ENCODE results near the gene SBSN.
A peak's percentile ranks its signal among the peaks of the same experiment; 100 is the strongest.
"Not testable (repeated sequence)": the region's sequence is repeated elsewhere in the genome, so short reads cannot be mapped to it uniquely, and the experiment has no call there.

The SBSN gene

GRCh38 chr19:35501684-35502083, 26.4 kb downstream of the SBSN start:
- DNase-seq = no peak

DNA sequence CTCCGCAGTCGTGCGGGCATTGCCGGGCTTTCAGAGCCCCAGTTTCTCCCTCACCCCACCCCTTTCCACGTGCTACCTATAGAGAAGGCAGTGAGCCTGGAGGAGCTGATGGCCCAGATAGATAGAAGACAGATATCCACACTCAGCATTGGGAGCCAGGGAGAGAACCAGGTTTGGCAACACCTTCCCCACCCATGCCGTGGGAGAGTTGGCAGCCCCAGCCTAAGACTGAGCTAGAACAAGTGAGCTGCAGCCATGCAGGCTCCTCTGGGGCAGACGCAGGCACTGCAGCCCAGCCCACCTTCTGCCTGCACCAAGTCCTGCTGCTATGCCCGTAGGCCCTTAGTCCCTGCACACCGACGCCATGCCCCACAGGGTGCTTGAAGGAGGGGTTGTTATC, 27.5 kb downstream of the SBSN start:
- DNase-seq = no peak

DNA sequence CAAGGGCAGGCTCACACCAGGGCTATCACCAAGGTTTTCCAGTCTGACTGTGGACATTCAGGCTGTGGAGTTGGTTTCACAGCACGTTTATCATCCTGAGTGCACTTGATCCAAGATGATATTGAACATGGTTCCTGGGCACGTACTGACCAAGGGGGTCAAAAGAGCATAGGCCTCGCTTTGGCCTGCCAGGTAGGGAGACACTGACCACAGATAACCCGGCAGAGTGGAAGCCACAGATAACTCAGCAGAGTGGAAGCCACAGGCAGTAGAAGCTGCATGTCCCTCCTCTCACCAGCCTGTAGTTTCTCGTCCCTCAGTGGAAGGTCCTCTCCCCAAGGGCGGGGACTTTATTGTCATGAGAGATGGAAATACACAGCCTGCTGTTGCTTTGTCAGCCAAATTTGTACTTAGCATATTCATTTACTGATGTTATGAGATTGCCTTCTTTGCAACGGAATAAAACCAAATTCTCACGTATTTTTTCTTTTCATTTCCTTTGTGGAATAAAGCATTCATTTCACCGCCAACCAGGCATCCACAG, 29.1 kb downstream of the SBSN start:
- no peak for DNase-seq

DNA sequence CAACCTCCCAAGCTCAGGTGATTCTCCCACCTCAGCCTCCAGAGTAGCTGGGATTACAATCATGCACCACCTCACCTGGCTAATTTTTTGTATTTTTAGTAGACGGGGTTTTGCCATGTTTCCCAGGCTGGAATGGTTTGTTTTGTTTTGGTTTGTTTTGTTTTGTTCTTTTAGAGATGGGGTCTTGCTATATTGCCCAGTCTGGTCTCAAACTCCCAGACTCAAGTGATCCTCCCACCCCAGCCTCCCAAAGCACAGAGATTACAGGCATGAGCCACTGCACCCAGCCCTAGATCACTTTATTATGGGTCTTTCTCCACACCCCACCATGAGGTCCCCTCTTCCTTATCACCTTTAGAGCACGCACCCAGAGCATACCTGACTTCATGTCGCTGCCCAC, 29.9 kb downstream of the SBSN start:
- DNase-seq = no peak

GRCh38 chr19:35497406-35497805, 30.7 kb downstream of the SBSN start:
- DNase-seq = no peak

DNA sequence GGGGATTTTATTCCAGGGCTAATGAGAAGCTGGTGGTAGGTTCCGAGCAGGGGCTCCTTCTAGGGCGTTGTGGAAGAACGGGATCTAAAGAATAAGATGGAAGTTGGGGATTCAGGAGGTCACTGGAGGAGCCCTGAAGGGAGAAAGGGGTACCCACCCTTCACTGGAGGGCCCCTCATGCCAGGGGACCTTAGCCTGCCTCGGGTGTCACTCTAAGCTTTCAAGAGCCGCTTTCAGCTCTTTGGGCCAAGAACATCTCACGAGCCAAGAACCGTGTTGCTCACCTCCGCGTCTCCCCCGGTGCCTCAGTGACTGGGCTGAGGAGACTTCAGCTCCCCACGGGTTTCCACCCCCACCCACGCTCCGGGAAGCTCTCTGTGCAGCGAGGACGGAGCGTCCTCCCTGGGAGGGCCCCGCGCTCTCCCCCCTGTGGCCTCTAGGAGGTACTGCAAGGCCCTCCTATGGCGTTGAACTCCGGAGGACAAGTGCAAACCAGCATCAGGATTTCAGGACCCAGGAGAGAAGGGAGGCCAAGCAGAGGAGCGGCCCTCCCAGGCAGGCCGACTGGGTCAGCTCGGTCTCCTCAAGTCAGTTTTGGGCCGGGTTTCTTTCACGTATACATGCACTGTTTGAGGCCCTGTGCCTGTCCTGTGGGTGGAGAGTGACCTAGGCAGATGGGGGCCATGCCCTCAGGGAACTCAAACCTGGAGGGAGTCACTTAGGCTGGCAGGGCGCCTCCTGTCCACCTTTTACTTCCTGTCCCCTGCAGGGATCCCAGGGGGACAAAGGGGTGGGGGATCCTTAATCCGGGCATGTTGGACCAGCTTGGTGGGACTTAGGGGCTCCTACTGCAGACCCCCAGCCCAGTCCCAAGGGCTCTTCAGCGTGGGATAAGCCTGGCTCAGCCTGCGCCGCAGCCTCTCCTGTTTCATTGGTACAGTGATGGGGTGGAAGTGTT, 32.7 kb downstream of the SBSN start:
- DNase-seq = peak; percentile 63

DNA sequence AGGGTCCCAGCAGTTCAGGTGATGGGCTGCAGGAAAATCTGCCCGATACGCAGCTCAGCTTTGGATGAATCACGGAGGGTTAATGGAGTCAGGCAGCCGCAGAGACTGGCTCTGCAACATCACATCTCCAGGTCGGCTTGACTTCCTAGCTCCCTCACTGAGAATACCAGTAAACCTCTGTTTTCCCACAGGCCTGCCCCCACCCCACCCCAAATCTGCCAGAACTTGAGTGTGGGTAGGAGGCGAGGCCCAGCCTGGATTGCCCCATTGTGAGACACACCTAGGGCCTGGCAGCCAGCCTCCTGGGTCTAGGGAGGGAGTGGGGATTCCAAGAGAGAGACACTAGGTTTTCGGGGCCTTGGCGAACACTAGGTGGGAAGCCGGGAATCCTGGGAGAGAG, 34.1 kb downstream of the SBSN start:
- DNase-seq = no peak

GRCh38 chr19:35491836-35492360, 36.2 kb downstream of the SBSN start:
- DNase-seq = no peak

DNA sequence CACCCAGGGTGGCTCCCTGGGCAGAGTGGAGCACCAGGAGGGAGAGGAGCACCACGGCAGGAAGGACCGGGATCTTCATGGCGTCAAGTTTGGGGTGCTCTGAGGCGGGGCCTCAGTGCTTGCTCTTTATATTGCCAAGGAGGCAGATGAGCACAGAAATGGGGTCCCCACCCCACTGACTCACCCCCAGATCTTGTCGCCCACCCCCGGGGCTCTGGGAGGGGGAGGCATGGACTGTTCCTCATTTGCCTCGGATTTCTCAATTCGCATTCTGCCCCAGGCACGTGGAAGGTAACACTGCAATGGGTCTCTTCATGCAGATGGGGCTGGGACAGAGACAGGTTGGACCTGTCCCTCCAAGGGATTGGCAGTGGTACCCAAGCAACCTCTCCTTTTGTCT, 37.7 kb downstream of the SBSN start, which contains the start of gene KRTDAP:
KRTDAP (minus strand) TSS at position 101 of the 400 bp plus-strand sequence; CDS start at position 79, 22 bp downstream.
- DNase-seq = no peak

DNA sequence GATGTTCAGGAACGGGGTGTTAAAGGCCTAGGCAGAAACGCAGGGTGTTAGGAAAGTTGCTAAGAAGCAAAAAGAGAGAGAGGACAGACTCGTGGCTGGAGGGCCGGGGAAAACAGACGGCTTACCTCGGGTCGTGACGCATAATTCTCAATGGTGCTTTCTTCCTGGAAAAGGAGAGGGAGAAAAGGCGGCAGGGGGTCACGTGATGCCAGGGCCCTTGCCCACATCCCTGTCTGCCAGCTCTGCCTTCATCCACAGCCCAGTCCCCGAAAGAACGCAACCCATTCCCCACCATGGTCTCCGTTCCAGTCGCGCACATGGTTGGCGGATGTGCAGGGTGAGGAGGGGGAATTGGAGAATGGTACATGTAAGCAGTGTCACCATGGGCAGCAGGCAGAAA, 39.4 kb downstream of the SBSN start:
- DNase-seq = no peak

GRCh38 chr19:35487656-35488182, 40.4 kb downstream of the SBSN start:
- DNase-seq = no peak

DNA sequence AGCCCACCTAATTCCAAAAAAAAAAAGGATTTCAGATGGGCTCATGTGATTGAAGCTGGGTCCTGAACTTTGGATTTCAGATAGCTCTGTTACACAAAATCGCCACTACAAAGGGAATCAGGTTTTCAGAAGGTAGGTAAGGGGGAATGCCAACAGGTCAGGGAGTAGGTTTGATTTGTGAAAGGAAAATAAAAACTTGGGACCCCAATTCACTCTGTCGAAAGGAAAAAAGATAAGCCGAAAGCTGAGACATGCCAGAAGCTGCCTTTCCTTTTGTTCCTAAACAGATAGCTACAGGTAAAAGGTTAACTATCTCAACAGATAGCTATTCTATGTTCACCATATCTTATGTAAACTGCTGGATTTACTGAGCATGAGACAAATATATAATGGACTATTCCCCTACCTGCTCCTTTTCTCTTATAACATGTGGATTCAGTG, 41.8 kb downstream of the SBSN start:
- no peak for DNase-seq

GRCh38 chr19:35484252-35485036, 43.7 kb downstream of the SBSN start:
- DNase-seq = no peak

DNA sequence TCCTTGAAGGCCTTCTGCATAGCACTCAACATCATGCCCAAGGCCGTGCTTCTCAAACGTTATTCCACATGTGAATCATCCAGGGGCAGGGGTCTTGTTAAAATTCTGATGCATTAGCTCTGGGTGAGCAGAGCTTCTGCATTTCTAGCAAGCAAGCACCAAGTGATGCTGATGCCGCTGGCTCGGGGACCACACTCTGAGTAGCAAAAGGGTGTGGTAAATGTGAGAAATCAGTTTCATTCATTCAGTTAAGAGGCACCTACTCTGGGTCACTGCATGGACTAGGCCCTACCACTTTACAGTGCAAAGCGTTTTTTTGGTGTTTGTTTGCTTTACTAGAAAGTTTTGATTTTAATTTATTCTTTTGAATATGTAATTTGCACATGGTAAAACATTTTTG, 45.0 kb downstream of the SBSN start:
- DNase-seq = no peak

DNA sequence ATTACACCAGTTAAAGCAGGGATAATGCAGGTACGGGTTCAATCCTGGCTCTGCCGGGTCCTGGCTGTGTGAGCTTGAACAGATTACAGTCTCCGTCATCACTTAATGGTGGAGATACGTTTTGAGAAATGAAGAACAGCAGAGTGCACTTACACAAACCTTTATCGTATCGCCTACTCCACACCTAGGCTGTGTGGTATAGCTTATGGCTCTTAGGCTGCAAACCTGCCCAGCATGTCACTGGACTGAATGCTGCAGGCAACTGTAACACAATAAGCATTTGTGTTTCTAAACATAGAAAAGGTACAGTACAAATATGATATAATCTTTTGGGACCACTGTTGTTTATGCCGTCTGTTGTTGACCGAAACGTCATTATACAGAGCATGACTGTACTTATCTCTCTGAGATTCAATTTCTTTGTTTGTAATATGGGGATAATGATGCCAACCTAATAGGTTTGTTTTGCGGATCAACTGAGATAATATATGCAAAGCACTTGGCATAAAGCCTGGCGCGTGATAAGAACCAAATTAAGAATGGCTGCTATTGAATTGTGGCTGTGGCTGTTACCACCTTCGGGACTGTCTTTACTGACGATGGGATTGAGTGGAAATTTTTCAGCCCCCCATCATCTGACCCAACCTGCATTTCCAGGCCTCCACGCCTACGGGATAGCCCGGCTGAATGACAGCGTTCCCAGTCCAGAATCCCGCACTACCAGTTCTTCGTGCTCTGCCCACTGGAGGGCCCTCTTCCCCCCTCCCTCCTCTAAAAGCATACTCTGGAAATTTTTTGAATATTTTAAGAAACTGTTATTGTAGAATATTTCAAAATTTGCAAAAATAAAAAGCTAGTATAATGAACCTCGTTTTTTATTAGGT, 49.1 kb downstream of the SBSN start:
- DNase-seq = no peak

DNA sequence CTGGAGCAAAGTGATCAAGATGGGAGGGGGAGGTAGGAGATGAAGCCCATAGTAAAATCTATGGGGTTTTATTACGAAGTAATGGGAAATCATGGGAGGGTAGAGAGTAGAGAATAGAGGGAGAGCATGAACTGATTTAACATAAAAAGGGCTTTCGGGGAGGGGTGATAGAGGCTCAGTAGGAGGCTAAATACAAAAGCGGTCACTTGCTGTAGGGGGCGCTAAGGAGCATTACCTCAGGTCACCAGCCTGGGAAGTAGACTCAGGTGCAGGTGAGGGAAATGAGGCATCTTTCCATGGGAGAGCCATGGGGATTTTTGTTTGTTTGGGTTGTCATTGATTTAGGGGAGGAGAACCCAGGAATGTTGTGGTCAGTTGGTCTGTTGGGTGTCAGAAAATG, 52.0 kb downstream of the SBSN start:
- no peak for DNase-seq

GRCh38 chr19:35474594-35474993, 53.5 kb downstream of the SBSN start:
- DNase-seq = not testable (repeated sequence)

DNA sequence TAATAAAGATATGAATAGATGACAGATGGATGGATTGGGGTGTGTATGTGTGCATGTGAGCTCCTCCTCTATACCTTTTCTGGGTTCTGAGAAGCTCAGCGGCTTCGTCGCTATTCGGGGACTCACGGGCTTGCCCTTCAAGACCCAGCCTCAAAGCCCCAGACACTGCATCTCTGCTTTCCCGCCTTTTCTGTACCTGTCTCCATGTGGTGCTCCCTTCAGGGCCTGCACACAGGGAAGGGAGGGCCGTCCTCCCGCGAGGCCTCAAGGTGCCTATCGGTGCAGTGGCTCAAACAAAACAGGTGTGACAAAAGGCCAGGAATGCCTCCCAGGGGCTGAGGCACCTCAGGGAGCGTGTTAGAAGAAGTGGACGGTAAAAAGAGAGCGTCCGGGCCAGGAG, 54.0 kb downstream of the SBSN start:
- DNase-seq = no peak

Data from femur (tissue), 1 donor.